Measurements from ENCODE around the gene CAT. TPM values are rescaled to one million over a fixed set of nuclear protein-coding genes. Genes with fewer than 3 reads are reported as not detected.
A peak's percentile ranks its signal among the peaks of the same experiment; 100 is the strongest.

Gene CAT
- total and polyA plus RNA-seq, 9 of the 15 experiments (the other 6 are each of a cell fraction or from before 2014, with no cell fraction given), result 86.7 to 183 (median 114) TPM

DNA sequence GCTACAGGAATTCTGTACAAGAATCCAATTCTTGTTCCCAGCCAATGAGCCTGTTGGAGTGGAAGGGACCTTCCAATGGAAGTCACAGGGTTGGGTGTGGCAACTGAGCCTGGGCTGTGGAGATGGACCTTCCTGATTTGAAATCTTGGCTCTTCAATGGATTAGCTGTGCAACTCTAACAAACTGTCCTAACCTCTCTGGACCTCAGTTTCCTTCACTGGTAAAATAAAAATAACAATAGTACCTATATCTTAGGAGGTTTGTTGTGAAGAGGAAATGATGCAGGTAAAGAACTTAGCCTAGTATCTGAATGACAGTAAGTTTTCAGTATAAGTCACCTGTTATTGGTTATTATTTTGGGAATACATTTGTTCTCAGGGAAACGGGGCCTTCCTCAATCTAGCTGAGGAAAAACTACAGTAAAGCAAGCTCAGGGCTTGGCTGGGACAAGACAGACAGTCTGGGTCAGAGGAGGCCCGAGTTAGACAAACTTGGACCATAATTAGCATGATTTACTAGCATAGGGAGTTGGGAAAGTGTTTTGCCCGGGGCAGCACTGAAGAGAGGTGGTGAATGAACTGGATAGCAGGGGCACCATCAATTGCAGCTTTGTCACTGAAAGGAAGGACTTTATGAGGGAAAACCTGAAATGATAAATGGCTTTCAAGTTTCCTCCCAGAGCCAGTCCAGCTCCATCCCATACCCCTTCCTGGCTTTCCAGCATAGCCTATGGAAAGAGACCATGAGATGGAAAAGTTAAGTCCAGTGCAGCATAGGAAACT is 61.2 kb downstream of the CAT start (continued):
- TF ChIP-seq ZNF398 (CRISPR knock-in tag; IDR thresholded peaks at IDR 0.05) (no peak), PHF20 (IDR thresholded peaks at IDR 0.05; ENCODE audit: partially characterized antibody) (no peak)

- no peaks in the 10 kb centered on the region for H3K9me3 ChIP-seq (replicated peaks; ENCODE audit: control insufficient read depth, insufficient read depth, low read depth, low read length)
- H3K4me2 ChIP-seq (ENCODE audit: insufficient read depth, low read length), result no peak overlapping the region
- peaks cover 3 to 8% of the 10 kb centered on the region in 2 experiments; a peak in 3 of 5 replicates for H3K27me3 ChIP-seq (ENCODE audit: control insufficient read depth in 2 of 2, insufficient read depth in 2 of 2, low read length in 2 of 2)
- H3K36me3 ChIP-seq (ENCODE audit: control insufficient read depth, insufficient read depth, low read length), result no peaks in the 10 kb centered on the region
- H4K20me1 ChIP-seq (replicated peaks; ENCODE audit: control insufficient read depth, insufficient read depth, low read length), result no peaks in the 10 kb centered on the region
- ATAC-seq (no peak), FAIRE-seq (no peak), DNase-seq (ENCODE audit: extremely low read depth in 1 of 4, low spot score in 3 of 4) (no peak)
- no peak for TF ChIP-seq KLF10 (CRISPR knock-in tag; IDR thresholded peaks at IDR 0.05)
- TF ChIP-seq NR2C2 (CRISPR knock-in tag; IDR thresholded peaks at IDR 0.05), result no peak
- TF ChIP-seq NR2C2 (tag; IDR thresholded peaks at IDR 0.05), result peak; percentile 39; the same call in 1 of the 2 replicates
- no peak for TF ChIP-seq KDM2B (CRISPR knock-in tag; IDR thresholded peaks at IDR 0.05)
- TF ChIP-seq ZBTB17 (CRISPR knock-in tag; IDR thresholded peaks at IDR 0.05), result no peak
- TF ChIP-seq CEBPG (CRISPR knock-in tag; IDR thresholded peaks at IDR 0.05), result no peak
- peak in 1 of 2 experiments; percentile 76; a peak in 2 of 4 replicates for TF ChIP-seq CEBPG (tag; conservative IDR thresholded peaks at IDR 0.05 in 1 of 2, IDR thresholded peaks at IDR 0.05 in 1 of 2)
- ChIA-PET POLR2A (interaction anchor here (0.6 to 1.2 kb wide), 3 partner anchors 10 to 327 kb away, joined by 3 to 5 read pairs (median 3); no protein-coding TSS in a partner anchor), CTCF (ENCODE audit: low intra/inter-chr PET ratio) (no interaction called here)
- intact Hi-C loops (cut with micrococcal nuclease) (no loop called here), in situ Hi-C loops (cut with MboI) (no loop called here)
- no peak overlapping the region for H3K27ac ChIP-seq (ENCODE audit: extremely low read depth, low read depth, low read length)
- no peaks in the 10 kb centered on the region; a peak in 1 of 5 replicates for H3K4me1 ChIP-seq (replicated peaks in 1 of 2; ENCODE audit: control insufficient read depth in 2 of 2, insufficient read depth in 2 of 2, low read length in 2 of 2)
- no peak overlapping the region for H3K4me3 ChIP-seq
- BruUV-seq (replicated peaks), result no TSS peak
- H2AFZ ChIP-seq (ENCODE audit: low read depth, low read length), result no peak overlapping the region
- H3K9me1 ChIP-seq (ENCODE audit: control insufficient read depth, insufficient read depth, low read length), result no peaks in the 10 kb centered on the region
- no peak overlapping the region for H3K9ac ChIP-seq (ENCODE audit: insufficient read depth in 1 of 2, low read depth in 2 of 2, low read length in 2 of 2)
- no peaks in the 10 kb centered on the region for H3K79me2 ChIP-seq (ENCODE audit: control insufficient read depth, insufficient read depth, low read length)
- 14% methylated on average over 4 of the region's 4 CpGs for WGBS (ENCODE audit: insufficient coverage, low coverage, missing lambda C conversion rate)
Observed at GRCh38 chr11:34501500-34501899, 62.8 kb downstream of the CAT start.
